Activated T-cell treated with anti-CD3 and anti-CD28 coated beads, Interleukin-2, amount 50 U/mL, for 48 hours (primary cell): Measurements from ENCODE around the gene CHST12.

Experiments
- DNase-seq, 2 experiments: peaks; one replicate each; pipeline ENCODE4 v3.0.0-alpha.2; 2020

CHST12 gene

DNA sequence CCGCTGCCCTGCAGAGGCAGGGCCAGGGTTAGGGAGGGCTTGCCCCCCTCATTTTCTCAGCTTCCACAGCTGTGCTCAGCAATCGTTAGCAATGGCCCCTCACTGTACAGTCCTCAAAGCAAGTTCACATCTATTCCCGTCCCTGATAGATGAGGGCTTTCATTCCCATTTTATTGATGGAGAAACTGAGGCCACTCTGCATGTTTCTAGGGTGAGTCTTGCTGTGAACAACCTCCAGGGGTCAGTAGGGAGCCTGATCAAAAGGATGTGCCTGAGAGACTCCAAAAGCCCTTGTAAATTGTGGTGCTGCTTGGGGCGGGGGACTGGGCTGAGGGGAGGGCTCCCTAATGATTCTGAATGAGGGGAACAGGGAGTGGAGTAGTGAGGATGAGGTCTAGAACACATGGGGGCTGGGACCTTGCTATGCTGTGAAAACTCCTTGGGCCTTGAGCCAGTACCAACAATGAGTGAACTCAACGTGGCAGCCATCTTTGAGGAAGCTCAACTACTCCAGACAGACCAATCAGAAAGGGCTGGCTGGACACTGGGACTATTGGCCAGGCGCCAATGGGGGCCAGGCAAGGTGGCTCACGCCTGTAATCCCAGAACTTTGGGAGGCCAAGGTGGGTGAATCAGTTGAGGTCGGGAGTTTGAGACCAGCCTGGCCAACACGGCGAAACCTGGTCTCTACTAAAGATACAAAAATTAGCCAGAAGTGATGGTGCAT is 79.5 kb downstream of the CHST12 start:
- no peak for DNase-seq

DNA sequence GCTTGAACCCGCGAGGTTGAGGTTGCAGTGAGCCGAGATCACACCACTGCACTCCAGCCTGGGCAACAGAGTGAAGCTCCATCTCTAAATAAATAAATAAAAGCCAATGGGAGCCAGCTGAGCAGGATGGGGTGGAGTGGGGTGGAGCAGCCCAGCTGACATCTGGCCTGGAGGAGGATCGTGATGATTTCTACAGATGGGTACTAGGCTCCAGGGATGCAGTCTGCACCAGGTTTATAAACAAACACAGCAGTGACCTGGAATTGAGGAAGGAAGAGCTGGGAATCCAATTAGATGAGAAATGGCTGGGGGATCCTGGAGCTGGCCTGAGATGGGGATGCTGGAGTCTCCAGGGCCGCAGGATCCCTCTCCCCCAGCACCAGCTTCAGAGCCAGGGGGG is 80.1 kb downstream of the CHST12 start:
- no peak for DNase-seq

DNA sequence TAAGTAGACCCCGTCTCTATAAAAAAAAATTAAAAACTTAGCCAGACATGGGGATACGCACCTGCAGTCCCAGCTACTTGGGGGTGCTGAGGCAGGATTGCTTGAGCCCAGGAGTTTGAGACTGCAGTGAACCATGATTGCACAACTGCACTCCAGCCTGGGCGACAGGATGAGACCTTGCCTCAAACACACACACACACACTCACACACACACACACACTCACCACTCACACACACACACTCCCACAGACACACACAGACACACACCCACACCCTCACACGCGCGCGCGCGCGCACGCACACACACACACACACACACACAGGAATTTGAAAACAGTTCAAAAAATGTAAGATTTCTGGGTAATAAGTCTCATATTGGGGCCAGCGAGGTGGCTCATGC is 81.5 kb downstream of the CHST12 start:
- DNase-seq = no peak

DNA sequence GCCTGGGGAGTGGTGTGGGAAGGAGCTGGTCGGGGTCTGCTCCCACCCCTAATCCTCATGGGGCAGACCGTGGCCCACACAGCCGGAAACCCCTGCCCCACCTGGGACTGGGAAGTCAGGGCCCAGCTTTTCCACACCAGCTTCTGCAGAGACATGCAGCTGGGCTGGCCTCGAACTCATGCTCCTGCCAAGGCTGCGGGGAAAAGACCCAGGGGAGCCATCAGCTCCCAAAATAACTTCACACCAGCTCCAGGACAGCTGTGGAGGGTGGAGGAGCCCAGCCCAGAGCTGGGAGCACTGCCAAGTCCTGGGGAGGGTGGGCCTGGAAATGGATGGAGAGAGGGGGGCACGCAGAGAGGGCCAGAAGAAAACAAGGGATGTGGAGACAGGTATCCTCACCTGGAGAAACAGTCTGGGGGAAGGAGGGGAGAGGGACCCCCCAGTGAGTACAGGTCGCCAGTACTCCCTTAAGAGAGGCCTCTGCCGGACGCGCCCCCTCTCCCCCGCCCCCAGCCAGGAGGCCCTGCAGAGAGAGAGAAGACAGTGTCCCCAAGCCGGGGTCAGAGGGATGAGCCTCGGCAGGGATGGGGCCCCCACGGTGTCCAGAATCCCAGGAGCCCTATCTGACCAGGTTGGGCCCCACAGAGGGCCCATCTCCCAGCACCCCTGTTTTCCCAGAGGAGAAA is 84.3 kb downstream of the CHST12 start:
- no peak for DNase-seq

DNA sequence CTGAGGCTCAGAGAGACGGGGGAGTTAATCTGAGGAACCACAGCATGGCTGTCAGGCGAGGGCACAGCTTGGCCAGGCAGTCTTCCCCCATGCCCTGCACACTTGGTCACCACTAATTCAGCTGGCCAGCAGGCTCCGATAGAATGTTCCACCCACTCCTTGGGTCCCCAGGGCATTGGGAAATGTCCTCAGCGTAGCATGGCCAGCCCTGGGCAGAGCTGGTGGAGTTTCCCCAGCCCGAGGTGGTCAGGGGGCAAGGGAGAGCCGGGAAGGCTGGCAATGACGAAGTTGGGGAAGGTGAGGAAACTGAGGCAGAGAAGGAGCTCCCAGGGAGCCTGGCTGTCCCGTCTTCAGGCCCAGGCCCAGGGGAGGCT is 84.8 kb downstream of the CHST12 start:
- DNase-seq = no peak

DNA sequence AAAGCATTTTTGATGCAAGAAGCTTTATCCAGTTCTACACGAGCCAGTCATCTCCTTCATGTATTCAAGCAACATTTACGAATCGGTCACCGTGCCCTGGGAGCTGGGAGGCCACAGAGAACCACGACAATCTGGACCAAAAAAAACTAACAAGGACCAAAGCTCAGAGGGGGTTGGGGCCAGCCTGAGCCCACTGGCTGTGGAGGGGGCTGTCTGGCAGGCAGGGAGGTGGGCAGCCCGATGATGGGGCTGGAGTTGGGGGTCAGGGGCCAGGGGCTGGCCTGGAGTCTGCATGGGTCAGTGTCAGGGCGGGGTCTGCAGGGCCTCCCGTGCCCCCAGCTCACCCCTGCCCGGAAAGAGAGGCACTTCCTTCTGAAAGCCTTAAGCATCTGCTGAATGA is 85.3 kb downstream of the CHST12 start:
- DNase-seq = no peak

GRCh38 chr7:2490181-2490651 is 86.8 kb downstream of the CHST12 start:
- DNase-seq = no peak

DNA sequence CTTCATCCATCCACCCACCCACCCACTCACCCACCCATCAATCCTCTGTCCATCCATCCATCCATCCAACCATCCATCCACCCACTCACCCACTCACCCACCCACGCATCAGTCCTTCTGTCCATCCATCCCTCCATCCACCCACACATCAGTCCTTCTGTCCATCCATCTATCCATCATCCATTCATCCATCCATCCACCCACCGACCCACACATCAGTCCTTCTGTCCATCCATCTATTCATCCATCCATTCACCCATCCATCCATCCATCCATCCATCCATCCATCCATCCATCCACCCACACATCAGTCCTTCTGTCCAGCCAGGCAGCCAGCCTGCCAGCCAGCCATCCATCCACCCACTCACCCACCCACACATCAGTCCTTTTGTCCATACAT is 88.6 kb downstream of the CHST12 start:
- no peak for DNase-seq

DNA sequence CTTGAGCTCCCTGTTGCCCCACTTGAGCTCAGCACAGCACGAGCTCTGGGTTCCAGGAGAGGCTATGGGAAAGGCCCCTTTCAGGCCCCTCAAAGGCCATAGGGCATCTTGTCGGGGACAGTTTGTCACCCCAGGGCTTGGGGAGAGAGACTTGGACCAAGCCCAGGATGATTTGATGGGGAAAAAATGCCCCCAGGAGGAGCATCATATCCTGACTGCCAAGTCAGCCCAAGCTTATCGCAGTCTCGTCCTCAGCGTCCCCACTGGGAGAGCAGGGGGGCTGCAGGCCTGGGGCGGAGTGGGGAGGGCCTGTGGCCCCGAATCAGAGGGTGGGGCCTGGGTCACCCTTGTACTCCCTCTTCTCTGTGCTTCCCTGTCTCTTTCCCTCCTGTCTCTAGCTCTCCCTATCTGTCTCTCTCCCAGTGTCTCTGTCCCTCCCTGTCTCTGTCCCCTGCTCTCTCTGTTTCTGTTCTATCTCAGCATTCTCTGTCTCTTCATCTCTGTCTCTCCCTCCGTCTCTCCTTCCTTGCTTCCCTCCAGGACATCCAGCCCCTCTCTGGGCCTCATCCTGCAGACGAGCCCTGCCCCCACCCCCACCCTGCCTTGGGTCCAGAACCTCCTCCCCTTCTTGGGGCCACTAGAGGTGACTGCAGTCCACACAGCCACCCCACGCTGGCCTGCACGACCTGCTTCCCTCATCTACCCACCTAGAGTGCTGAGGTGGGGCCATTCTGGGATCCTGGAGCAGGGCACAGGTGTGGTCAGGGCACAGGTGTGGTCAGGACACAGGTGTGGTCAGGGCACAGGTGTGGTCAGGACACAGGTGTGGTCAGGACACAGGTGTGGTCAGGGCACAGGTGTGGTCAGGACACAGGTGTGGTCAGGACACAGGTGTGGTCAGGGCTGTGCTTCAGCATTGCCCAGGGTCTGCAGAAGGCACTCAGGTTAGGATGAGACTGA is 90.1 kb downstream of the CHST12 start:
- no peak for DNase-seq

DNA sequence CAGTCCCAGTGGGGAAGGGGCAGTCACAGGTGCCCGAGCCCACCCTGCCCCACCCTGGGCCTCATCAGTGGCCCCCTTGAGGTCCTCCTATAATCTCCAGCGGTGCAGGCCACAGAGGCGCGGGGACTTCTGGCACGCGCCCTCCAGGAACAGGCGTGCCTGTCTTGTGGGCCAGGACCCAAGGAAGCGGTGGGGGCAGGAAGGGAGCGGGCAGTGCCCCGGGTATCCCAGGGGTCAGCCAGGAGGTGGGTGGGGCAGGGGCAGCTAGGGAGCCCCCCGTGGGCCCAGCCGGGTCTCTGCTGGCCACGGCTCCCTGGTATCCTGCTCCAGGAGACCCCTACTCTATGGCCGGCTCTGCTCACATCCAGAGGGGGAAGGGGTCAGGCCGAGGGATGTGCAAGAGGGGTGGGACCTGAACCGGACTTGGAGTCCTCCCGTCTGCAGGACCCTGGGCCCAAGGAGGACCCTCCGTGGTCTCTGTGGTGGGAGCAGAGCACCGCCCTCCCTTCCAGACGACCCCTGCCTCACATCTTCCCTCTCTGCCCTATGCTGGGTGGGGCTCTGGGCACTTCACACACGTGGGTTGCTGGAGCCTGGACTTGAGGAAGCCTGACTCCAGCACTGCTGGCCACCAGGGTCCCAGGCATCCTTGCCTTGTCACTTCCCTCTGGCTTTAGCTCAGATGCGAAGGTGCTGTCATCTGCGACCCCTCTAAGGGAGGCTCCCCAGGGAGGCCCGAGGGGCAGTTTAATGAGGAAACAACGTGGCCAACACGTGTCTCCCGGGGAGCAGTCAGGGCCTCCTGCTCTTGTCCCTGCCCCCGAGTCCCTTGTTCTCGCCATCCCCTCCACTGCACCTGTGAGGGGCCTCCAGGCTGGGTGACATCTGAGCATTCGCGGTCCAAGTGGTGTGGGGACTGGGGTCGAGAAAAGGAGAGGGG is 91.0 kb downstream of the CHST12 start:
- no peak for DNase-seq

GRCh38 chr7:2495418-2496299 is 92.2 kb downstream of the CHST12 start:
- DNase-seq = no peak

GRCh38 chr7:2496375-2496774 is 93.0 kb downstream of the CHST12 start:
- DNase-seq = no peak

DNA sequence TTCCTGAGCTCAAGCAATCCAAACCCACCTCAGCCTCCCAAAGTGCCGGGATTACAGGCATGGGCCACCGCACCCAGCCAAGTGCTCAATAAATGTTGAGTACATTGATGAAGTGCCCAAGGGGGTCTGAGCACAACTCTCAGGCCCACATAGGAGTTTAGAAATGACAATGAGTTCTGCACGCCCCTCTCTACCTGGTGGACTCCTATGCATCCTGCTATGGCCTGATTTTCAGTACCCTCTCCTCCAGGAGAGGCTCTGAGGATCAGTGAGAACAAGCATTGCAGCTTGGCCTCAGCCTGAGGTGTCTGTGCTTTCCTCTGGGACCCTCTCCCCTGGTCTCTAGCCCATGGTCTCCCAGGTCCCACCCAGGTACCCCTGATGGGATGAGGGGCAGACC is 93.7 kb downstream of the CHST12 start:
- no peak for DNase-seq

GRCh38 chr7:2497500-2498336 is 94.3 kb downstream of the CHST12 start:
- DNase-seq = no peak
